HepG2 (cell line): ENCODE measurements around the gene NUDT3. TPM values are rescaled to one million over a fixed set of nuclear protein-coding genes. Genes with fewer than 3 reads are reported as not detected.
A peak's percentile ranks its signal among the peaks of the same experiment; 100 is the strongest.

ENCODE experiments used
- ARID2 ChIP-seq: sonication (generic); formaldehyde crosslinking; IDR thresholded peaks from 2 replicates; pipeline ENCODE4 v1.8.1; 2022; ENCODE audit warnings: mild to moderate bottlenecking, missing genetic modification reagents, borderline replicate concordance
- ARNT ChIP-seq: fragments of 450-650 bp; IDR thresholded peaks from 2 replicates; pipeline ENCODE4 v1.6.1; 2017
- CC2D1A ChIP-seq: sonication (generic); formaldehyde crosslinking; IDR thresholded peaks from 2 replicates; pipeline ENCODE4 v1.8.1; 2023; ENCODE audit warnings: mild to moderate bottlenecking, missing genetic modification reagents
- CHD4 ChIP-seq: fragments of 200-600 bp; sonication (generic); IDR thresholded peaks from 2 replicates; pipeline ENCODE4 v1.7.0; 2017; ENCODE audit warnings: mild to moderate bottlenecking, low read length, borderline replicate concordance
- E2F1 ChIP-seq: sonication (generic); formaldehyde crosslinking; IDR thresholded peaks from 2 replicates; pipeline ENCODE4 v1.5.0; 2020; ENCODE audit warnings: missing genetic modification reagents
- E2F5 ChIP-seq: sonication (generic); formaldehyde crosslinking; conservative IDR thresholded peaks from 2 replicates; pipeline ENCODE4 v1.4.0; 2020; ENCODE audit warnings: missing genetic modification reagents
- GLI4 ChIP-seq: sonication (generic); formaldehyde crosslinking; IDR thresholded peaks from 2 replicates; pipeline ENCODE4 v1.5.1; 2020; ENCODE audit warnings: missing genetic modification reagents, mild to moderate bottlenecking, moderate library complexity, borderline replicate concordance
- HINFP ChIP-seq: sonication (generic); formaldehyde crosslinking; IDR thresholded peaks from 2 replicates; pipeline ENCODE4 v1.4.0; 2020; ENCODE audit warnings: low read depth, mild to moderate bottlenecking, missing genetic modification reagents
- IKZF1 ChIP-seq: fragments of 450-650 bp; IDR thresholded peaks from 2 replicates; pipeline ENCODE4 v1.7.1; 2016
- MED13 ChIP-seq: sonication (generic); formaldehyde crosslinking; IDR thresholded peaks from 2 replicates; pipeline ENCODE4 v1.5.0; 2020; ENCODE audit warnings: missing genetic modification reagents
- MTA3 ChIP-seq: sonication (generic); formaldehyde crosslinking; IDR thresholded peaks from 2 replicates; pipeline ENCODE4 v1.4.0; 2020; ENCODE audit warnings: missing genetic modification reagents
- PHF5A ChIP-seq: IDR thresholded peaks from one replicate; pipeline ENCODE4 v1.6.1; 2018; ENCODE audit warnings: low read depth, missing genetic modification reagents; ENCODE audit not compliant: unreplicated experiment
- PRPF4 ChIP-seq: fragments of 200-400 bp; formaldehyde crosslinking; IDR thresholded peaks from 2 replicates; pipeline ENCODE4 v1.6.1; 2016; ENCODE audit warnings: low read length, low read depth; ENCODE audit not compliant: poor library complexity, severe bottlenecking
- TFDP1 ChIP-seq: IDR thresholded peaks from 2 replicates; pipeline ENCODE4 v1.6.1; 2016; ENCODE audit warnings: missing compliant biosample characterization, missing genetic modification reagents, borderline replicate concordance
- ZBTB46 ChIP-seq: sonication (generic); formaldehyde crosslinking; IDR thresholded peaks from 2 replicates; pipeline ENCODE4 v1.4.0; 2020; ENCODE audit warnings: mild to moderate bottlenecking, missing genetic modification reagents, borderline replicate concordance
- ZBTB49 ChIP-seq: sonication (generic); formaldehyde crosslinking; IDR thresholded peaks from 2 replicates; pipeline ENCODE4 v1.4.0; 2020; ENCODE audit warnings: missing genetic modification reagents, borderline replicate concordance
- ZNF574 ChIP-seq: sonication (generic); formaldehyde crosslinking; IDR thresholded peaks from 2 replicates; pipeline ENCODE4 v1.4.0; 2020; ENCODE audit warnings: missing genetic modification reagents
- ZNF660 ChIP-seq: sonication (generic); formaldehyde crosslinking; IDR thresholded peaks from 2 replicates; pipeline ENCODE4 v1.5.1; 2020; ENCODE audit warnings: mild to moderate bottlenecking, low read depth, missing genetic modification reagents, borderline replicate concordance
- ZSCAN25 ChIP-seq: sonication (generic); formaldehyde crosslinking; IDR thresholded peaks from 2 replicates; pipeline ENCODE4 v1.8.0; 2022; ENCODE audit warnings: mild to moderate bottlenecking, missing genetic modification reagents
- polyA plus RNA-seq, 8 experiments: library from polyadenylated mRNA; depleted of rRNA in 3 of 8; stranded (reverse) in 7 of 8; unstranded in 1 of 8; fragments of >200 nt; fragmentation: Illumina TruSeq in 4 of 8; extraction: Trizol in 4 of 8; gene quantifications; 2 replicates each; pipeline versions ENCODE4 v1.2.1 to v1.2.3, GENCODE V29; 2011 to 2016; ENCODE audit warnings: low read depth in 4 of 8, missing spikeins in 1 of 8, mixed read lengths in 1 of 8; ENCODE audit not compliant: insufficient read depth in 1 of 8
- total RNA-seq, 5 experiments: library from RNA; depleted of rRNA; stranded (reverse); fragments of >200 nt; fragmentation: Illumina TruSeq; extraction: Trizol; gene quantifications; 2 replicates each; pipeline ENCODE4 v1.2.3, GENCODE V29; 2016; ENCODE audit warnings: low read depth in 1 of 5

Gene NUDT3
- total and polyA plus RNA-seq, 2 of the 13 experiments (the other 11 are each of a cell fraction or from before 2014, with no cell fraction given), result 20.2 to 20.6 TPM

- TF ChIP-seq ZBTB49 (CRISPR knock-in tag) (no peak), E2F1 (no peak), ZNF574 (CRISPR knock-in tag) (no peak), ARNT (no peak), HINFP (no peak), CC2D1A (CRISPR knock-in tag) (no peak), ZNF660 (CRISPR knock-in tag) (no peak), ARID2 (CRISPR knock-in tag) (no peak), IKZF1 (no peak), PHF5A (CRISPR knock-in tag) (peak; percentile 5), MED13 (CRISPR knock-in tag) (0 out of 2 replicates have a peak, but pooled peaks have one; percentile 11), GLI4 (CRISPR knock-in tag) (no peak), PRPF4 (peak; percentile 41), ZBTB46 (CRISPR knock-in tag) (no peak), TFDP1 (no peak), CHD4 (0 out of 2 replicates have a peak, but pooled peaks have one; percentile 4), E2F5 (CRISPR knock-in tag) (no peak), ZSCAN25 (no peak), MTA3 (no peak)
Measured at GRCh38 chr6:34391473-34391785, 1.0 kb downstream of the NUDT3 start (continued).
